PC-3 (cell line): ENCODE data around the gene CXXC1. TPM values are rescaled to one million over a fixed set of nuclear protein-coding genes. Genes with fewer than 3 reads are reported as not detected.

Experiments
- ATAC-seq: fragments of 200-7000 bp; cut with Tn5 transposase; 2 replicates; pipeline ENCODE4 v1.9.1; 2020; ENCODE audit warnings: mild to moderate bottlenecking, moderate library complexity
- BruUV-seq: library from RNA; stranded (reverse); fragments of 400-500 nt; replicated peaks from 2 replicates; lab custom pipeline; 2021; lab: Mats Ljungman, UMichigan
- CTCF ChIA-PET: fragments of 300-600 bp; sonication (Branson Sonifier 250); formaldehyde crosslinking; loops from one replicate; lab custom pipeline; 2022; ENCODE audit warnings: antibody characterized with exemption; lab: Charles Lee
- POLR2A ChIA-PET: fragments of 300-600 bp; sonication (Branson Sonifier 250); formaldehyde crosslinking; loops from one replicate; lab custom pipeline; 2022; ENCODE audit warnings: antibody characterized with exemption; ENCODE audit not compliant: unreplicated experiment; lab: Charles Lee
- DNase-seq: peaks from one replicate; pipeline ENCODE4 v3.0.0-alpha.2; 2015
- H2AFZ ChIP-seq: fragments of 300-600 bp; sonication (generic); 2 replicates; pipeline ENCODE4 v1.6.0; 2016; ENCODE audit warnings: antibody characterized with exemption, low read length
- H3F3A ChIP-seq: fragments of 300-600 bp; sonication (generic); one replicate; pipeline ENCODE4 v1.6.0; 2017; ENCODE audit warnings: antibody characterized with exemption, low read length, control low read depth, mild to moderate bottlenecking; ENCODE audit not compliant: unreplicated experiment
- H3K27ac ChIP-seq: fragments of 300-600 bp; sonication (generic); 2 replicates; pipeline ENCODE4 v1.5.1; 2016; ENCODE audit warnings: mild to moderate bottlenecking, low read length
- H3K27me3 ChIP-seq: fragments of 300-600 bp; sonication (generic); 2 replicates; pipeline ENCODE4 v1.6.1; 2016; ENCODE audit warnings: low read length, mixed read lengths
- H3K36me3 ChIP-seq: fragments of 300-600 bp; sonication (generic); 2 replicates; pipeline ENCODE4 v1.6.1; 2016; ENCODE audit warnings: low read depth, mixed run types, low read length, mixed read lengths
- H3K4me1 ChIP-seq: fragments of 300-600 bp; sonication (generic); 2 replicates; pipeline ENCODE4 v1.5.1; 2016; ENCODE audit warnings: low read length; ENCODE audit not compliant: insufficient read depth
- H3K4me2 ChIP-seq: fragments of 300-600 bp; sonication (generic); 2 replicates; pipeline ENCODE4 v1.6.0; 2016; ENCODE audit warnings: low read length
- H3K4me3 ChIP-seq: fragments of 300-600 bp; sonication (generic); 2 replicates; pipeline ENCODE4 v1.5.1; 2016; ENCODE audit warnings: mild to moderate bottlenecking, low read length, mixed read lengths
- H3K79me2 ChIP-seq: fragments of 300-600 bp; sonication (generic); 2 replicates; pipeline ENCODE4 v1.6.1; 2017; ENCODE audit warnings: low read length, mixed read lengths
- H3K9ac ChIP-seq: fragments of 300-600 bp; sonication (generic); 2 replicates; pipeline ENCODE4 v1.6.0; 2016; ENCODE audit warnings: mild to moderate bottlenecking, low read length
- H3K9me2 ChIP-seq: fragments of 300-600 bp; sonication (generic); replicated peaks from 2 replicates; pipeline ENCODE4 v1.6.1; 2016; ENCODE audit warnings: mixed run types, low read length, mixed read lengths
- H3K9me3 ChIP-seq: fragments of 300-600 bp; sonication (generic); 2 replicates; pipeline ENCODE4 v1.6.1; 2016; ENCODE audit warnings: low read length, mixed read lengths
- H4K20me1 ChIP-seq: fragments of 300-600 bp; sonication (generic); 2 replicates; pipeline ENCODE4 v1.6.1; 2016; ENCODE audit warnings: low read length, mixed read lengths
- CTCF ChIP-seq: fragments of 300-600 bp; sonication (generic); conservative IDR thresholded peaks from 2 replicates; pipeline ENCODE4 v1.5.1; 2017; ENCODE audit warnings: antibody characterized with exemption, low read depth, mild to moderate bottlenecking, low read length
- EZH2 ChIP-seq: fragments of 300-600 bp; sonication (generic); IDR thresholded peaks from one replicate; pipeline ENCODE4 v1.6.1; 2017; ENCODE audit warnings: antibody characterized with exemption, mild to moderate bottlenecking, low read length; ENCODE audit not compliant: unreplicated experiment
- EZH2phosphoT487 ChIP-seq: fragments of 300-600 bp; sonication (generic); IDR thresholded peaks from 2 replicates; pipeline ENCODE4 v1.6.1; 2018; ENCODE audit warnings: mild to moderate bottlenecking, antibody characterized with exemption, low read length, borderline replicate concordance
- intact Hi-C: fragments of 100-400 bp; cut with micrococcal nuclease; formaldehyde crosslinking; loops from 2 replicates; pipeline ENCODE4 v1.9.0; 2023
- total RNA-seq: library from RNA; depleted of rRNA; stranded (reverse); fragments of >200 nt; gene quantifications from 2 replicates; pipeline ENCODE4 v1.2.3, GENCODE V29; 2014

Gene CXXC1
- total RNA-seq, 1 experiment from 2014 or later, result 25.4 TPM

GRCh38 chr18:50280707-50281294 is 6.7 kb downstream of the CXXC1 start:
- Histone ChIP-seq H3K4me1 (peaks cover 17% of the 10 kb centered on the region; the same call in 1 of the 2 replicates), H3K36me3 (no peaks in the 10 kb centered on the region; the same call in 1 of the 2 replicates), H3K9me3 (no peaks in the 10 kb centered on the region), H3K9ac (peak overlapping the region; percentile 90), H2AFZ (peak overlapping the region; percentile 50; the same call in 1 of the 2 replicates), H3K4me2 (peak overlapping the region; percentile 85), H3K4me3 (peak overlapping the region; percentile 88), H3K27me3 (no peaks in the 10 kb centered on the region), H3K79me2 (peaks cover 30% of the 10 kb centered on the region), H4K20me1 (no peaks in the 10 kb centered on the region), H3F3A (no peaks in the 10 kb centered on the region), H3K27ac (peak overlapping the region; percentile 62; the same call in 1 of the 2 replicates), H3K9me2 (no peaks in the 10 kb centered on the region)
- BruUV-seq, result no TSS peak
- intact Hi-C loops, result no loop called here
- TF ChIP-seq CTCF (no peak), EZH2 (no peak), EZH2phosphoT487 (no peak)
- no peak for ATAC-seq
- POLR2A ChIA-PET, result no interaction called here
- CTCF ChIA-PET, result no interaction called here
- no peak for DNase-seq

DNA sequence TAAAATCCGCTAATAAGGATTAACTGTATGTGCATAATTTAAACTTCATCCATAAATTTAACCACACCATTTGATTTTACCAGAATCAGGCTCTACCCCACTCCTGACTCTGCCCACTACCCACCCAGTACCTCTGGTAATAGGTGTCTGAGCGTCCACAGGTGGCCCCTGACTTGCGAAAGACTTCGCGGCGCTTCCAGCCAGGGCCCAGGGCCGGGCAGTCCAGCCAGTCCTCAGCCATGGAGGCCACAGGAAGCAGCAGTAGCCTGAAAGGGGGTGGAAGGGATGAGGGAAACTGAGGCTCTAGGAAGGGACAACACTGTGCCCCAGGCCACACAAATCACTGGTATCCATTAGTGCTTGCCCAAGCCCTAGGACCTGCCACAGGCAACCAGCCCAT is 7.7 kb downstream of the CXXC1 start:
- intact Hi-C loops, result loop anchor here (1.0 kb wide), 1 partner anchor 8 kb away; the partner anchor contains the start of gene CXXC1
- Histone ChIP-seq H3K4me3 (peak overlapping the region; percentile 88), H3K9ac (no peak overlapping the region; the same call in 1 of the 2 replicates), H3F3A (no peaks in the 10 kb centered on the region), H3K9me2 (no peaks in the 10 kb centered on the region), H3K27me3 (no peaks in the 10 kb centered on the region), H3K79me2 (peaks cover 28% of the 10 kb centered on the region), H3K27ac (no peak overlapping the region), H3K9me3 (no peaks in the 10 kb centered on the region), H3K4me2 (peak overlapping the region; percentile 85), H3K4me1 (peaks cover 17% of the 10 kb centered on the region; the same call in 1 of the 2 replicates), H4K20me1 (no peaks in the 10 kb centered on the region), H2AFZ (no peak overlapping the region), H3K36me3 (no peaks in the 10 kb centered on the region; the same call in 1 of the 2 replicates)
- BruUV-seq, result no TSS peak
- TF ChIP-seq EZH2phosphoT487 (no peak), EZH2 (no peak), CTCF (no peak)
- no peak for ATAC-seq
- ChIA-PET CTCF (no interaction called here), POLR2A (no interaction called here)
- no peak for DNase-seq

- TF ChIP-seq EZH2phosphoT487 (no peak), CTCF (no peak), EZH2 (no peak)
- no peaks in the 10 kb centered on the region for H4K20me1 ChIP-seq
- DNase-seq, result peak; percentile 45
- POLR2A ChIA-PET, result no interaction called here
- ATAC-seq, result peak; percentile 37
- CTCF ChIA-PET, result no interaction called here
- no TSS peak for BruUV-seq
- H3K27ac ChIP-seq, result peak overlapping the region; percentile 49
- peaks cover 28% of the 10 kb centered on the region for H3K79me2 ChIP-seq
- intact Hi-C loops, result no loop called here
- H3K9me2 ChIP-seq, result no peaks in the 10 kb centered on the region
- no peaks in the 10 kb centered on the region; the same call in 1 of the 2 replicates for H3K36me3 ChIP-seq
- no peaks in the 10 kb centered on the region for H3F3A ChIP-seq
- no peak overlapping the region for H3K9ac ChIP-seq
- peaks cover 17% of the 10 kb centered on the region; the same call in 1 of the 2 replicates for H3K4me1 ChIP-seq
- H2AFZ ChIP-seq, result no peak overlapping the region
- H3K4me3 ChIP-seq, result no peak overlapping the region
- no peaks in the 10 kb centered on the region for H3K27me3 ChIP-seq
- peak overlapping the region; percentile 44 for H3K4me2 ChIP-seq
- no peaks in the 10 kb centered on the region for H3K9me3 ChIP-seq
Observed at GRCh38 chr18:50277942-50278341, 9.6 kb downstream of the CXXC1 start.
